ENCODE measurements around the gene EEIG2.

Gene EEIG2

GRCh38 chr1:108551137-108551862, 8.6 kb upstream of the EEIG2 start:
- DNase-seq, result no peak

- DNase-seq, result no peak
Measured at GRCh38 chr1:108553905-108554304, 6.0 kb upstream of the EEIG2 start.

GRCh38 chr1:108554682-108555427, 5.0 kb upstream of the EEIG2 start:
- no peak for DNase-seq

GRCh38 chr1:108556066-108556465, 3.8 kb upstream of the EEIG2 start:
- no peak for DNase-seq

- no peak for DNase-seq
Measured at GRCh38 chr1:108556499-108556898, 3.4 kb upstream of the EEIG2 start.

GRCh38 chr1:108557296-108557695, 2.6 kb upstream of the EEIG2 start:
- no peak for DNase-seq

- DNase-seq, result no peak
Measured at GRCh38 chr1:108560189-108560873, 431 bp downstream of the EEIG2 start.

GRCh38 chr1:108560874-108561459, 1.1 kb downstream of the EEIG2 start:
- DNase-seq, result no peak

GRCh38 chr1:108561689-108562326, 1.9 kb downstream of the EEIG2 start:
- DNase-seq, result no peak

- DNase-seq, result no peak
Measured at GRCh38 chr1:108563808-108564207, 3.9 kb downstream of the EEIG2 start.

GRCh38 chr1:108565081-108565480, 5.2 kb downstream of the EEIG2 start:
- DNase-seq, result no peak

- DNase-seq, result no peak
Measured at GRCh38 chr1:108565512-108565911, 5.6 kb downstream of the EEIG2 start.

GRCh38 chr1:108568589-108568988, 8.7 kb downstream of the EEIG2 start:
- no peak for DNase-seq

GRCh38 chr1:108569097-108569728, 9.3 kb downstream of the EEIG2 start:
- no peak for DNase-seq

- DNase-seq, result no peak
Measured at GRCh38 chr1:108570128-108570527, 10.2 kb downstream of the EEIG2 start.

GRCh38 chr1:108570998-108571401, 11.1 kb downstream of the EEIG2 start:
- no peak for DNase-seq

- no peak for DNase-seq
Measured at GRCh38 chr1:108572182-108572581, 12.3 kb downstream of the EEIG2 start.

GRCh38 chr1:108573183-108573582, 13.3 kb downstream of the EEIG2 start:
- DNase-seq, result no peak

- no peak for DNase-seq
Measured at GRCh38 chr1:108574008-108574407, 14.1 kb downstream of the EEIG2 start.

GRCh38 chr1:108575375-108575774, 15.5 kb downstream of the EEIG2 start:
- DNase-seq, result no peak

GRCh38 chr1:108583757-108584427, 24.0 kb downstream of the EEIG2 start:
- no peak for DNase-seq

- no peak for DNase-seq
Measured at GRCh38 chr1:108584428-108584856, 24.5 kb downstream of the EEIG2 start.
